Heart left ventricle (tissue), 16 donors: Measurements from ENCODE around the gene STAT2. TPM values are rescaled to one million over a fixed set of nuclear protein-coding genes. Genes with fewer than 3 reads are reported as not detected.

ENCODE experiments used
- ATAC-seq, 4 donors: fragments of 200-7000 bp; cut with Tn5 transposase; one replicate each; pipeline ENCODE4 v1.9.1; 2020 to 2022; ENCODE audit warnings: moderate library complexity in 4 of 4, mild to moderate bottlenecking in 3 of 4, moderate number of reproducible peaks in 1 of 4
- DNase-seq, 5 donors: peaks; one replicate each; pipeline ENCODE4 v3.0.0-alpha.2; 2020
- H3K27ac ChIP-seq, 12 donors: fragments of 200-600 bp; sonication (generic) in 4 of 12; one replicate each; pipeline versions ENCODE4 v1.5.0 to v1.8.0; 2016 to 2022; ENCODE audit warnings: mild to moderate bottlenecking in 2 of 12
- H3K27me3 ChIP-seq, 9 donors: fragments of 200-600 bp; sonication (generic) in 2 of 9; one replicate each; pipeline versions ENCODE4 v1.5.1 to v1.8.0; 2016 to 2022; ENCODE audit warnings: mild to moderate bottlenecking in 3 of 9
- H3K36me3 ChIP-seq, 9 donors: fragments of 200-600 bp; sonication (generic) in 2 of 9; one replicate each; pipeline versions ENCODE4 v1.5.0 to v1.8.0; 2018 to 2022; ENCODE audit warnings: mild to moderate bottlenecking in 2 of 9
- H3K4me1 ChIP-seq, 12 donors: fragments of 200-600 bp; sonication (generic) in 4 of 12; one replicate each; pipeline versions ENCODE4 v1.5.0 to v1.8.0; 2016 to 2022; ENCODE audit warnings: mild to moderate bottlenecking in 3 of 12
- H3K4me3 ChIP-seq, 12 donors: fragments of 200-600 bp; sonication (generic) in 4 of 12; one replicate each; pipeline versions ENCODE4 v1.5.0 to v1.8.0; 2017 to 2022; ENCODE audit warnings: mild to moderate bottlenecking in 9 of 12, moderate library complexity in 4 of 12
- H3K9me3 ChIP-seq, 12 donors: fragments of 200-600 bp; sonication (generic) in 4 of 12; one replicate each; pipeline versions ENCODE4 v1.5.0 to v1.8.0; 2016 to 2022; ENCODE audit warnings: mild to moderate bottlenecking in 1 of 12
- POLR2A ChIP-seq, 2 donors: fragments of 450-650 bp; IDR thresholded peaks; one replicate each; pipeline ENCODE4 v1.6.1; 2017; ENCODE audit warnings: antibody characterized with exemption in 2 of 2, mild to moderate bottlenecking in 2 of 2, moderate library complexity in 2 of 2
- whole genome bisulfite sequencing, 4 donors: extraction: QIAGEN DNeasy Blood & Tissue Kit in 2 of 4; methylation state at CpG; one replicate each; pipeline versions ENCODE4 v1.1.5 to v1.1.7; 2013 to 2018; 5-methylcytosine and 5-hydroxymethylcytosine counted together
- intact Hi-C, 10 donors: fragments of 100-400 bp; cut with DNase I; formaldehyde crosslinking; loops; one replicate each; pipeline versions ENCODE4 v1.11.1 to v1.14.2; 2022
- polyA plus RNA-seq, 2 donors: library from polyadenylated mRNA; stranded (reverse); fragments of 200-250 nt; gene quantifications; one replicate each; pipeline ENCODE4 v1.2.3, GENCODE V29; 2013
- total RNA-seq, 9 donors: library from RNA; depleted of rRNA in 2 of 9; stranded (reverse); fragments of >200 nt in 2 of 9; fragmentation: NEBNext Ultra II Directional in 3 of 9; extraction: Animal tissue kit (Norgen Biotek cat#: 25700) in 3 of 9; gene quantifications; one replicate each; pipeline versions ENCODE4 v1.1.0 to v1.2.4, GENCODE V29; 2016 to 2023
- TF ChIP-seq, protein P1 (sequence below), 12 donors: fragments of 200-600 bp; sonication (generic) in 4 of 12; IDR thresholded peaks; one replicate each; pipeline versions ENCODE4 v1.5.0 to v1.8.0; 2018 to 2022; ENCODE audit warnings: antibody characterized with exemption in 12 of 12, mild to moderate bottlenecking in 5 of 12
- donor health status: ischemic (EF 13 %, LVEDD 7.1; RV severe dilation, severe dysfunction).
- donor health status: healthy with polysubstance abuse.
- donor health status: DM: no; HTN: yes; CAD: no.
- donor health status: DM: no; HTN: no; CAD: no.
- donor health status: ischemic (EF 25% LVEDD 6.9; RV normal size, moderate dysfunction).
- donor health status: ischemic (EF 25% LVEDD 5.7; RV mildly dilated, moderate dysfunction).
- donor health status: healthy.
- donor health status: DM: yes; HTN: yes; CAD: no.
- donor health status: ischemic (EF 35%, LVEDD 5.7; RV mildly dilated, moderate dysfunction).
- donor health status: nonischemic (EF 11% LVEDD 7.7; RV severe dilation, severe dysfunction).
- donor health status: DM: yes; HTN: yes; CAD: no.
- donor health status: PGD.
- donor health status: ischemic (EF 29% LVEDD 5.4; RV normal size, mild dysfunction).
- donor health status: nonischemic (EF 23%, LVEDD 6.1; RV moderate dilation, normal function).

STAT2 gene
- total and polyA plus RNA-seq, 11 donors = 23.1 to 150 (median 36.1) TPM

DNA sequence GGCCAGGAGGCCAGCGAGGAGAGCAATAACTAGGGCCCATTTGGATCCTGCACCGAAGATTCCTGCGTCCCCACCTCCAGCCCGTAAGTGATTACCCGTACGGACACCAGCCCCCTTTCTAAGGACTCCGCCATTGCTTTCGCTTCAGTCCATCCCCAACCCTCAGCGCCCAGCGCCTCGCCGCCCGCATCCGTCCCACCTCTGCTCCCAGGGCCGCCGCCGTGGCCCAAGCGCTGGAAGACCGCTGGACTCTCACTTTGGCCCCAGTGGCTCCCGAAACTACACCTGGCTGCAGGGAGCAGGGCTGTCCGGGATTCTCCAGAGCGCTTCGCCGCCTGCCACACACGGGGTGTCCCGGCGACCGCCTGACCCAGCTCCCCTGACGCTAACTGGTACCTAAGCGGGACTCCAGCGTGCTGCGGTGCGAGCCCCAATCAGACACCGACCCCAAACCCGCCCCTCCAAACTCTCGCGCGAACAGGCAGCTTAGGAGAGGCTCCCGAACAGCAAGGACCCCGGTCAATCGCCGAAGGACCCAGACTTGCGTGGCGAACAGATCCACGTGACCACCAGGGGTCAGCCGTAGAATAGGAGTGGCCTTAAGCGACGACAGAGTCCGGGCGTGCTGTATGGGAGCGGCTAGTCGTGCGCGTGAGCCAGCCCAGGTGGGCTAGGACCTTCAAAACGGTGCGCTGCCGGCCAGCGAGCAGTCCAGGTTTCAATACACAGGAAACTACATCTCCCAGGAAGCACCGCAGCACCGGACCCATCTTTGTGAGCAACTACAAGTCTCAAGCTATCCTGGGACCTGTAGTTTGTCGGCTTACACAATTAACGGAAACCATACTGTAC, 44.1 kb downstream of the STAT2 start, which contains the start of gene CNPY2:
Gene CNPY2 (minus strand): TSS at position 367 of the 852 bp plus-strand sequence. CDS start 771 bp downstream, outside the sequence.
- DNase-seq (peak; percentile 95 to 97 (median 97)), ATAC-seq (peak; percentile 93 to 96 (median 96))
- H3K27ac ChIP-seq = peak within 1 kb of the TSS; percentile 84 to 99 (median 93)
- H3K4me3 ChIP-seq = peak within 1 kb of the TSS; percentile 44 to 97 (median 88)
- H3K9me3 ChIP-seq = no peaks in the 10 kb centered on the region
- TF ChIP-seq, protein P1, sequence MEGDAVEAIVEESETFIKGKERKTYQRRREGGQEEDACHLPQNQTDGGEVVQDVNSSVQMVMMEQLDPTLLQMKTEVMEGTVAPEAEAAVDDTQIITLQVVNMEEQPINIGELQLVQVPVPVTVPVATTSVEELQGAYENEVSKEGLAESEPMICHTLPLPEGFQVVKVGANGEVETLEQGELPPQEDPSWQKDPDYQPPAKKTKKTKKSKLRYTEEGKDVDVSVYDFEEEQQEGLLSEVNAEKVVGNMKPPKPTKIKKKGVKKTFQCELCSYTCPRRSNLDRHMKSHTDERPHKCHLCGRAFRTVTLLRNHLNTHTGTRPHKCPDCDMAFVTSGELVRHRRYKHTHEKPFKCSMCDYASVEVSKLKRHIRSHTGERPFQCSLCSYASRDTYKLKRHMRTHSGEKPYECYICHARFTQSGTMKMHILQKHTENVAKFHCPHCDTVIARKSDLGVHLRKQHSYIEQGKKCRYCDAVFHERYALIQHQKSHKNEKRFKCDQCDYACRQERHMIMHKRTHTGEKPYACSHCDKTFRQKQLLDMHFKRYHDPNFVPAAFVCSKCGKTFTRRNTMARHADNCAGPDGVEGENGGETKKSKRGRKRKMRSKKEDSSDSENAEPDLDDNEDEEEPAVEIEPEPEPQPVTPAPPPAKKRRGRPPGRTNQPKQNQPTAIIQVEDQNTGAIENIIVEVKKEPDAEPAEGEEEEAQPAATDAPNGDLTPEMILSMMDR (IDR thresholded peaks at IDR 0.05) = peak in 8 of 12 donors; percentile 14 to 36 (median 24)
- peak in 1 of 2 donors; percentile 80 for TF ChIP-seq POLR2A (IDR thresholded peaks at IDR 0.05)
- intact Hi-C loops = loop anchor here in 3 of 10 donors (1.0 to 10.0 kb wide), 5 partner anchors 44 to 199 kb away; partner anchors contain the start of genes SPRYD4 (in 2 of the 3), STAT2 (in 2 of the 3), ESYT1 (in 1 of the 3) and RPL41 (in 1 of the 3)
- WGBS, 4 donors = 0 to 1% (median 0%) methylated on average over 28 to 62 of the region's 62 CpGs
- peaks cover 0 to 72% (median 55%) of the 10 kb centered on the region in 9 donors for H3K36me3 ChIP-seq
- H3K27me3 ChIP-seq = no peaks in the 10 kb centered on the region
- H3K4me1 ChIP-seq = peaks cover 0 to 20% (median 13%) of the 10 kb centered on the region in 12 donors

DNA sequence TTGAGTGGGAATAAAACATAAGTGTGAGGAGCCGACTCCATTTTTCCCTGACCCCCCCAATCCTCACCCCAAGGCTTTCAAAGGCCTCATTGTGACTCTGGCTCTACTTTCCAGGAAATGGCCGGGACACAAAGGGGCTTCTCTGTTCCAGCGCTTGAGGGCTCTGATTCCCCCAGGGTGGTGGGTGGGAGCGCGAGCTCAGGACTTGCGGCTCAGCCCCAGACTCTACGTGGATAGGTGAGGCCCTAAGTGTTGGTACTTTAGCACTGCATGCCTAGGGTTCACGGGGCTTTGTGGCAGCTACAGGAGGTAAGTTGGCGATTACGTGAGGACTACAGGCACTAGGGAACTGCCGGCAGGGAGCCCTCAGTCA, 44.7 kb downstream of the STAT2 start:
- ATAC-seq = peak in 1 of 4 donors; percentile 5
- H3K36me3 ChIP-seq = peaks cover 0 to 72% (median 56%) of the 10 kb centered on the region in 9 donors
- no peak for TF ChIP-seq POLR2A (IDR thresholded peaks at IDR 0.05)
- TF ChIP-seq, protein P1 (IDR thresholded peaks at IDR 0.05) = no peak
- intact Hi-C loops = loop anchor here in 3 of 10 donors (5.0 to 10.0 kb wide), 4 partner anchors 150 to 198 kb away; partner anchors contain the start of genes SPRYD4 (in 2 of the 3), ESYT1 (in 1 of the 3), RPL41 (in 1 of the 3) and ZC3H10 (in 1 of the 3)
- H3K4me1 ChIP-seq = peaks cover 0 to 20% (median 13%) of the 10 kb centered on the region in 12 donors
- WGBS, 4 donors = 0 to 2% (median 1%) methylated on average over 3 to 11 of the region's 11 CpGs
- no peaks in the 10 kb centered on the region for H3K9me3 ChIP-seq
- H3K4me3 ChIP-seq = peak overlapping the region; percentile 44 to 97 (median 88)
- no peak for DNase-seq
- H3K27ac ChIP-seq = peak overlapping the region; percentile 84 to 99 (median 93)
- no peaks in the 10 kb centered on the region for H3K27me3 ChIP-seq

DNA sequence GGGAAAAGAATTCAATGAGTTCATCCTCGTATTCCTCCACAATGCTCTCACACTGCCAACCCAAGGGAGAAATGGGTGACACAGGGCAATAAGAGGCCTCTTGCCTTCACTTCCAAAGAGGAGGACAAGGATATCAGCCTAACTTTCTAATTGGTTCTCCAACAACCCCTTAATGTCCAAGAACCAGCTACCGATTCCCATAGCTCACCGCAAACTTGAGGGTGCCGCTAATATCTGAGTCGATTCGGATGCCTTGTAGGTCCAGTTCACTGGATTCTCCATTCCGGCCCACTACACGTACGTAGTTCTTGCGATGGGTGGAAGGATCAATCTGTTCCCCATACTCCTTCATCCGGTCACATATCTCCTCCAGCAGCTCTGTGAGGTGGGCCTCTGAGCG, 48.9 kb downstream of the STAT2 start:
- Histone ChIP-seq H3K4me1 (peaks cover 0 to 13% (median 8%) of the 10 kb centered on the region in 12 donors), H3K27me3 (no peaks in the 10 kb centered on the region), H3K9me3 (no peaks in the 10 kb centered on the region), H3K4me3 (no peak overlapping the region), H3K27ac (no peak overlapping the region), H3K36me3 (peaks cover 0 to 82% (median 69%) of the 10 kb centered on the region in 9 donors)
- DNase-seq = no peak
- WGBS, 4 donors = 94 to 97% (median 95%) methylated on average over 12 of the region's 12 CpGs
- TF ChIP-seq, protein P1 (IDR thresholded peaks at IDR 0.05) = no peak
- TF ChIP-seq POLR2A (IDR thresholded peaks at IDR 0.05) = no peak
- intact Hi-C loops = loop anchor here in 1 of 10 donors (10.0 kb wide), 2 partner anchors 154 to 186 kb away; partner anchors contain the start of genes ESYT1 and SPRYD4
- no peak for ATAC-seq

DNA sequence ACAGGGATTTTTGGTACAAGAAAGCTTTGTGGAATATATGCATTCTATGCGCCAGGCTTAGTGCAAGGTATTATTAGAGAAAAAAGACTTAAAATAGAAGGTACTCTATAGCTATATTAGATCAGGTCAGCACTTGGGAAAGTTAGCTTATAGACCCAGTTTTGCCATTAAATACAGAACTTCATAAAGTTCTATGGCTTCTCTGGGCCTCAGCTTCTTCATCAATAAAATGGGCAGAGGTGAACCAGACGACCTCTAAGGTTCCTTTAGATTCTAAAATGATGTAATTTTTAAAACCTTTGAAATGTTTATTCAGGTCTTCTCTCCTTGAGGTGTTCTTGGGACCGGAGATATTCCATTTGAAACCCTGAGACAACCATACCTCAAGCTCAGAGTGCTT, 51.2 kb downstream of the STAT2 start:
- intact Hi-C loops = no loop called here

More for the DNA sequence above, 51.2 kb downstream of the STAT2 start:
- Histone ChIP-seq H3K27ac (no peak overlapping the region), H3K9me3 (no peaks in the 10 kb centered on the region), H3K4me1 (no peaks in the 10 kb centered on the region), H3K36me3 (peaks cover 0 to 94% (median 78%) of the 10 kb centered on the region in 9 donors), H3K4me3 (no peak overlapping the region), H3K27me3 (no peaks in the 10 kb centered on the region)
- WGBS, 4 donors = 90 to 97% (median 92%) methylated on average over 3 of the region's 3 CpGs
- ATAC-seq = no peak
- no peak for TF ChIP-seq POLR2A (IDR thresholded peaks at IDR 0.05)
- TF ChIP-seq, protein P1 (IDR thresholded peaks at IDR 0.05) = no peak
- DNase-seq = no peak
